Measurements from ENCODE around the gene ANKH. TPM values are rescaled to one million over a fixed set of nuclear protein-coding genes. Genes with fewer than 3 reads are reported as not detected.

The ANKH gene
- total RNA-seq, 1 experiment from 2014 or later, result 81.4 TPM

DNA sequence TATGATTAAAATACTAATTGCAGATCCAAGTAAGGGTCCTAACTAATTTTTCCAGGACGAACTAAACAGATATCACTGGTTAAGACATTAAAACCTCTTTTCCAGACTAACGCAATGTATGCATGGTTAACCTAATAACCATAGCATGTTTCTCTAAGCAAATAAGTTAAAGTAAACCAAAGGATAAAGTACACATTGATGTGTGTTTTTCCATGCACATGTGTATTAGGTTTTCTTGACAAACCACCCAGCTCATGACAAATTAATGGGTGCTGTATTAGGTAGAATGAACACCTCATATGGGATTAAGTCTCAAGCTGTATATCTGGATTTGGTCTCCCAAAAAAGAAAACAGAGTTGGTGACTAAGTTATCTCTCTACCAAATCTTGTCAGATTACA, 45.6 kb downstream of the ANKH start:
- DNase-seq, result no peak
- H3K27ac ChIP-seq, result no peak overlapping the region
- H3K4me2 ChIP-seq, result no peak overlapping the region
- H3K36me3 ChIP-seq (ENCODE audit: low read depth), result no peaks in the 10 kb centered on the region
- H3K4me3 ChIP-seq, result no peak overlapping the region
- no peaks in the 10 kb centered on the region for H4K20me1 ChIP-seq (ENCODE audit: insufficient read depth)
- H3K4me1 ChIP-seq (replicated peaks; ENCODE audit: insufficient read depth), result no peaks in the 10 kb centered on the region
- no peaks in the 10 kb centered on the region for H3K9me3 ChIP-seq (ENCODE audit: insufficient read depth, low read depth)
- intact Hi-C loops (cut with micrococcal nuclease; ENCODE audit: unreplicated experiment), result no loop called here
- TF ChIP-seq, protein P1, sequence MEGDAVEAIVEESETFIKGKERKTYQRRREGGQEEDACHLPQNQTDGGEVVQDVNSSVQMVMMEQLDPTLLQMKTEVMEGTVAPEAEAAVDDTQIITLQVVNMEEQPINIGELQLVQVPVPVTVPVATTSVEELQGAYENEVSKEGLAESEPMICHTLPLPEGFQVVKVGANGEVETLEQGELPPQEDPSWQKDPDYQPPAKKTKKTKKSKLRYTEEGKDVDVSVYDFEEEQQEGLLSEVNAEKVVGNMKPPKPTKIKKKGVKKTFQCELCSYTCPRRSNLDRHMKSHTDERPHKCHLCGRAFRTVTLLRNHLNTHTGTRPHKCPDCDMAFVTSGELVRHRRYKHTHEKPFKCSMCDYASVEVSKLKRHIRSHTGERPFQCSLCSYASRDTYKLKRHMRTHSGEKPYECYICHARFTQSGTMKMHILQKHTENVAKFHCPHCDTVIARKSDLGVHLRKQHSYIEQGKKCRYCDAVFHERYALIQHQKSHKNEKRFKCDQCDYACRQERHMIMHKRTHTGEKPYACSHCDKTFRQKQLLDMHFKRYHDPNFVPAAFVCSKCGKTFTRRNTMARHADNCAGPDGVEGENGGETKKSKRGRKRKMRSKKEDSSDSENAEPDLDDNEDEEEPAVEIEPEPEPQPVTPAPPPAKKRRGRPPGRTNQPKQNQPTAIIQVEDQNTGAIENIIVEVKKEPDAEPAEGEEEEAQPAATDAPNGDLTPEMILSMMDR (conservative IDR thresholded peaks at IDR 0.05), result no peak
- TF ChIP-seq EZH2 (IDR thresholded peaks at IDR 0.05; ENCODE audit: low read depth), result no peak
- H3K79me2 ChIP-seq (ENCODE audit: low read depth), result no peaks in the 10 kb centered on the region
- POLR2A ChIA-PET (ENCODE audit: unreplicated experiment), result no interaction called here
- no TSS peak for BruUV-seq (replicated peaks)
- H3K9me2 ChIP-seq (ENCODE audit: insufficient read depth), result no peaks in the 10 kb centered on the region
- CTCF ChIA-PET, result no interaction called here
- no peaks in the 10 kb centered on the region for H3F3A ChIP-seq (ENCODE audit: insufficient read depth, low read depth)
- H2AFZ ChIP-seq, result no peak overlapping the region
- no peaks in the 10 kb centered on the region for H3K27me3 ChIP-seq (ENCODE audit: insufficient read depth, low read depth)

DNA sequence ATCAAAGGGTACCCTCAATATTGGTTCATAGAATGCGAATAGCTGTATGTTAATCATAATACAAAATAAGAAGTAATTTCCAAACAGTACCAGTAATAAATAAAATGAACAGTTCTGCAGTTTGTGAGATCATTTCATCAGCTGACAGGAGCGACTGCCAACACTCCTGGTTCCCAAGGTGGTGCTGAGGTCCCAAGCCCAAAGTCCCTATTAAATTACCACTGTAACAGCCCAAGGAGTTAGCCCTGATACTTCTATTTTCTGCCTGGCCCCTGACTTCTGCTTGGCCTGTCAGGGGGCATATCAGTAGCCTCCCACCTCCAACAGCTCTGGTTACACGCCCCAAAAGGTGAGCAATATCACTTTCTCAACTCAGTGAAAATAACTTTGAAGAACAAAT, 47.1 kb downstream of the ANKH start:
- ChIA-PET POLR2A (ENCODE audit: unreplicated experiment) (no interaction called here), CTCF (no interaction called here)
- no peaks in the 10 kb centered on the region for H3K4me1 ChIP-seq (replicated peaks; ENCODE audit: insufficient read depth)

DNA sequence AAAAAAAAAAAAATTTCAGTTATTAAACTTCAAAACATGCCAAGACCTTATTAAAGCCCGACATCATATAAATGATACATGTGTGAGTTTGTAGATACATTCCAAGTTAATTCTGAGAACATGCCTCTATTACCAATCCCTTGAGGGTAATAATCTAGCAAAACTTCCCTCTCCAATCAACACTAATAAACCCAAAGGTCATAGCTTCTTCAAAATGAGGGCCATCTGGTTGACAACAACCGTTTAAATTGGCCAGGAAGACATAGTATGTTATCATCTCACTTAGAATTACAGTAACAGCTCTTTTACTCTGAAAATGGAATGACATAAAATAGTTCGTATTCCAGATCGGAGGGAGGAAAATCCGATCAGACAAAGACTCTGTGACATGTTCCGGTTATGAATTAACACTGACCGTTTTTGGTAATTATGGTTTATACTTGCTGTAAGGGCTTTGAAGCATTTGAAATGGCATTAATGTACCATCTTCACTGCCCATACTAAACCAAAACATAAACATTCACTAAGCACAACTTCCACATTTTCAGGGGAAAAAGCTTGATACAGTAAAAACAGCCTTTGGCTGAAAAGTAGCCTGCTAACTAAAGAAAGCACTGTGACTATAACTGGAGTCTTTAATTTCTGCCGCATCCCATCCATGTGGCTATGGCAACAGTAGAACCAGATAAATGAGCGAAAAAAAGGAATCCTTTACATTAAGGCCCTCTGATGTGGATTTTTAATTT, 50.3 kb downstream of the ANKH start:
- no peaks in the 10 kb centered on the region for H3K79me2 ChIP-seq (ENCODE audit: low read depth)
- intact Hi-C loops (cut with micrococcal nuclease; ENCODE audit: unreplicated experiment), result no loop called here

More for the DNA sequence above, 47.1 kb downstream of the ANKH start:
- no peaks in the 10 kb centered on the region for H3K27me3 ChIP-seq (ENCODE audit: insufficient read depth, low read depth)
- H3K27ac ChIP-seq, result no peak overlapping the region
- no peak for TF ChIP-seq EZH2 (IDR thresholded peaks at IDR 0.05; ENCODE audit: low read depth)
- TF ChIP-seq, protein P1 (conservative IDR thresholded peaks at IDR 0.05), result no peak
- no peaks in the 10 kb centered on the region for H4K20me1 ChIP-seq (ENCODE audit: insufficient read depth)
- DNase-seq, result no peak
- H3K36me3 ChIP-seq (ENCODE audit: low read depth), result no peaks in the 10 kb centered on the region
- no peaks in the 10 kb centered on the region for H3K9me3 ChIP-seq (ENCODE audit: insufficient read depth, low read depth)
- intact Hi-C loops (cut with micrococcal nuclease; ENCODE audit: unreplicated experiment), result no loop called here
- no peaks in the 10 kb centered on the region for H3F3A ChIP-seq (ENCODE audit: insufficient read depth, low read depth)
- no peak overlapping the region for H3K4me2 ChIP-seq
- no peaks in the 10 kb centered on the region for H3K9me2 ChIP-seq (ENCODE audit: insufficient read depth)
- no peak overlapping the region for H3K4me3 ChIP-seq
- H2AFZ ChIP-seq, result no peak overlapping the region
- BruUV-seq (replicated peaks), result no TSS peak
- no peaks in the 10 kb centered on the region for H3K79me2 ChIP-seq (ENCODE audit: low read depth)

More for the DNA sequence above, 50.3 kb downstream of the ANKH start:
- DNase-seq, result no peak
- H3K4me3 ChIP-seq, result no peak overlapping the region
- H2AFZ ChIP-seq, result no peak overlapping the region
- no TSS peak for BruUV-seq (replicated peaks)
- H3K9me2 ChIP-seq (ENCODE audit: insufficient read depth), result no peaks in the 10 kb centered on the region
- H3K9me3 ChIP-seq (ENCODE audit: insufficient read depth, low read depth), result no peaks in the 10 kb centered on the region
- H3K4me1 ChIP-seq (replicated peaks; ENCODE audit: insufficient read depth), result no peaks in the 10 kb centered on the region
- H3K36me3 ChIP-seq (ENCODE audit: low read depth), result no peaks in the 10 kb centered on the region
- POLR2A ChIA-PET (ENCODE audit: unreplicated experiment), result interaction anchor here (0.6 kb wide), 1 partner anchor 66 kb away, joined by 3 read pairs; no protein-coding TSS in a partner anchor
- 0 out of 2 replicates have a peak, but pooled peaks cover 5% of the 10 kb centered on the region for H3K27me3 ChIP-seq (ENCODE audit: insufficient read depth, low read depth)
- H3K4me2 ChIP-seq, result no peak overlapping the region
- H3F3A ChIP-seq (ENCODE audit: insufficient read depth, low read depth), result no peaks in the 10 kb centered on the region
- H4K20me1 ChIP-seq (ENCODE audit: insufficient read depth), result no peaks in the 10 kb centered on the region
- TF ChIP-seq, protein P1 (conservative IDR thresholded peaks at IDR 0.05), result no peak
- TF ChIP-seq EZH2 (IDR thresholded peaks at IDR 0.05; ENCODE audit: low read depth), result no peak
- H3K27ac ChIP-seq, result no peak overlapping the region
- CTCF ChIA-PET, result no interaction called here
